Activated CD8-positive, alpha-beta memory T cell treated with anti-CD3 and anti-CD28 coated beads, Interleukin-2, amount 50 U/mL, for 48 hours (primary cell): Measurements from ENCODE around the gene RAD51B.
"Not testable (repeated sequence)": the region's sequence is repeated elsewhere in the genome, so short reads cannot be mapped to it uniquely, and the experiment has no call there.

ENCODE experiments used
- DNase-seq: peaks from one replicate; pipeline ENCODE4 v3.0.0-alpha.2; 2020

Gene RAD51B

GRCh38 chr14:68689511-68689910 lies 869.9 kb downstream of the RAD51B start:
- DNase-seq = no peak

- no peak for DNase-seq
These were observed 870.7 kb downstream of the RAD51B start for GRCh38 chr14:68690089-68690958.

- DNase-seq = no peak
These were observed 871.6 kb downstream of the RAD51B start for GRCh38 chr14:68691031-68691791.

- DNase-seq = no peak
These were observed 872.2 kb downstream of the RAD51B start for GRCh38 chr14:68691792-68692118.

- no peak for DNase-seq
These were observed 872.6 kb downstream of the RAD51B start for GRCh38 chr14:68692216-68692615.

- DNase-seq = no peak
These were observed 873.6 kb downstream of the RAD51B start for GRCh38 chr14:68692916-68693771.

- DNase-seq = no peak
These were observed 874.3 kb downstream of the RAD51B start for GRCh38 chr14:68693926-68694325.

- no peak for DNase-seq
These were observed 875.1 kb downstream of the RAD51B start for GRCh38 chr14:68694516-68695235.

GRCh38 chr14:68695326-68695768 lies 875.8 kb downstream of the RAD51B start:
- no peak for DNase-seq

- no peak for DNase-seq
These were observed 876.3 kb downstream of the RAD51B start for GRCh38 chr14:68695856-68696255.

GRCh38 chr14:68696266-68696665 lies 876.7 kb downstream of the RAD51B start:
- peak; percentile 30 for DNase-seq

GRCh38 chr14:68696721-68697495 lies 877.3 kb downstream of the RAD51B start:
- peak; percentile 35 for DNase-seq

- DNase-seq = not testable (repeated sequence)
These were observed 879.2 kb downstream of the RAD51B start for GRCh38 chr14:68698773-68699172.

- DNase-seq = no peak
These were observed 881.6 kb downstream of the RAD51B start for GRCh38 chr14:68701001-68701741.

- peak; percentile 50 for DNase-seq
These were observed 882.6 kb downstream of the RAD51B start for GRCh38 chr14:68702135-68702534.

GRCh38 chr14:68702578-68702977 lies 883.0 kb downstream of the RAD51B start:
- no peak for DNase-seq

- peak; percentile 53 for DNase-seq
These were observed 883.5 kb downstream of the RAD51B start for GRCh38 chr14:68703093-68703492.

- DNase-seq = no peak
These were observed 885.4 kb downstream of the RAD51B start for GRCh38 chr14:68704736-68705720.

GRCh38 chr14:68705741-68706283 lies 886.2 kb downstream of the RAD51B start:
- no peak for DNase-seq
